Neural crest cell (in vitro differentiated cells): Measurements from ENCODE around the gene MEAK7. TPM values are rescaled to one million over a fixed set of nuclear protein-coding genes. Genes with fewer than 3 reads are reported as not detected.

ENCODE experiments used
- DNase-seq: peaks from one replicate; pipeline ENCODE4 v3.0.0; 2021; ENCODE audit warnings: low read depth, mixed read lengths, low spot score
- H3K27ac Mint-ChIP-seq: one replicate; pipeline ENCODE4 v1.8.0; 2021; ENCODE audit warnings: mild to moderate bottlenecking, mixed read lengths; ENCODE audit not compliant: unreplicated experiment
- H3K27me3 Mint-ChIP-seq: 2 replicates; pipeline ENCODE4 v1.8.0; 2021; ENCODE audit warnings: low read depth, mild to moderate bottlenecking, mixed read lengths
- H3K36me3 Mint-ChIP-seq: 2 replicates; pipeline ENCODE4 v1.8.0; 2021; ENCODE audit warnings: low read depth, mild to moderate bottlenecking, mixed read lengths
- H3K4me1 Mint-ChIP-seq: 2 replicates; pipeline ENCODE4 v1.8.0; 2021; ENCODE audit warnings: mixed read lengths
- H3K4me3 Mint-ChIP-seq: one replicate; pipeline ENCODE4 v1.8.0; 2021; ENCODE audit warnings: mild to moderate bottlenecking, mixed read lengths
- H3K9me3 Mint-ChIP-seq: 2 replicates; pipeline ENCODE4 v1.8.0; 2021; ENCODE audit warnings: mixed read lengths
- total RNA-seq: library from RNA; stranded (reverse); gene quantifications from 2 replicates; pipeline ENCODE4 v1.2.1, GENCODE V29; 2021
- TF ChIP-seq, protein P1 (sequence below): fragments of 200-600 bp; sonication (generic); conservative IDR thresholded peaks from 2 replicates; pipeline ENCODE4 v1.5.0; 2021; ENCODE audit warnings: antibody characterized with exemption, mild to moderate bottlenecking

MEAK7 gene
- total RNA-seq, 1 donor from 2014 or later, result 29.5 TPM

DNA sequence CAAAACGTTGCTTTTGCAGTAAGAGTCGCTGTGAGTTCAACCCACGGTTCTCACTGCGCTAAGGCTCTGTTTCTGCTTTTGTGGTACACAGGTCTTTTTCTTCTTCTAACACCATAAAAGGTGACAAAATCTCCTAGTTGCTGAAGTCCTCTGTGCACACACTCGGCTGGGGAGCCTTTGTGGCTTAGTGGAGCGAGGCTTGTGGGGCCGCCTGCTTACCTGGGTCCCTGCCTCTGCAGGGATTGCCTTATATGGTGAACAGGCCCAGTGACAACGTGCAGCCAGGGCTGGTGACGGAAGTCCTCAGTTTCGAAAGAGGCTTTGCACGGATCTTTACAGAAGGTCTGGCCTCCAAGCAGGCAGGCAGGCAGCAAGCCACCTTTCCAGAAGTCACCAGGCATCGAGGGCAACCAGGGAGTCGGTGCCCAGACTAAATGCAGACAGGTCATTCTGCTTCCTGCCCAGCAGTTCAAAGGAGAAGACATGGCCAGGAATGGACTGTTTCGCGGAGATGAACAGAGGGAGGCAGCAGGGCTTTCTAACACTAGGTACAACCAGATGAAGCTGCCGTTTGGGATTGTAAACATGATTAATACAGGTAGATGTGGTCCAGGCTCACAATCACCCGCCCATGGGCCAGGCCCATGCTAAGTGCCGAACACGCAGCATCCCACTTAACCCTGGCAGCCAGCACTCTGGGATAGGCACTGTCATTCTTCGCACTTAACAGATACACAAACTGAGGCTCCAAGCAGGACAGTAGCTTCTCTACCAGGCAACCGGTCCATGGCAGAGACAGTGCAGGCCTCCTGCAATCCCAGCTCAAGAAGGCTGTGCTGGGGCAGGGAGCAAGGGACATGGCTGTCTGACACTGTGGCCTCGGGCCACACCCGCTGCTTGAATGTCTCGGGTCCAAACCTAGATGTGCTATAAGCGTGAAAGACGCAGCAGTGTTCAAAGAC lies 10.7 kb upstream of the MEAK7 start:
- H3K36me3 Mint-ChIP-seq, result no peaks in the 10 kb centered on the region
- TF ChIP-seq, protein P1, sequence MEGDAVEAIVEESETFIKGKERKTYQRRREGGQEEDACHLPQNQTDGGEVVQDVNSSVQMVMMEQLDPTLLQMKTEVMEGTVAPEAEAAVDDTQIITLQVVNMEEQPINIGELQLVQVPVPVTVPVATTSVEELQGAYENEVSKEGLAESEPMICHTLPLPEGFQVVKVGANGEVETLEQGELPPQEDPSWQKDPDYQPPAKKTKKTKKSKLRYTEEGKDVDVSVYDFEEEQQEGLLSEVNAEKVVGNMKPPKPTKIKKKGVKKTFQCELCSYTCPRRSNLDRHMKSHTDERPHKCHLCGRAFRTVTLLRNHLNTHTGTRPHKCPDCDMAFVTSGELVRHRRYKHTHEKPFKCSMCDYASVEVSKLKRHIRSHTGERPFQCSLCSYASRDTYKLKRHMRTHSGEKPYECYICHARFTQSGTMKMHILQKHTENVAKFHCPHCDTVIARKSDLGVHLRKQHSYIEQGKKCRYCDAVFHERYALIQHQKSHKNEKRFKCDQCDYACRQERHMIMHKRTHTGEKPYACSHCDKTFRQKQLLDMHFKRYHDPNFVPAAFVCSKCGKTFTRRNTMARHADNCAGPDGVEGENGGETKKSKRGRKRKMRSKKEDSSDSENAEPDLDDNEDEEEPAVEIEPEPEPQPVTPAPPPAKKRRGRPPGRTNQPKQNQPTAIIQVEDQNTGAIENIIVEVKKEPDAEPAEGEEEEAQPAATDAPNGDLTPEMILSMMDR, result no peak
- H3K4me1 Mint-ChIP-seq, result peaks cover 48% of the 10 kb centered on the region
- no peak overlapping the region for H3K4me3 Mint-ChIP-seq
- no peak for DNase-seq
- H3K27ac Mint-ChIP-seq, result peak overlapping the region; percentile 95
- H3K9me3 Mint-ChIP-seq, result no peaks in the 10 kb centered on the region
- H3K27me3 Mint-ChIP-seq, result no peaks in the 10 kb centered on the region

DNA sequence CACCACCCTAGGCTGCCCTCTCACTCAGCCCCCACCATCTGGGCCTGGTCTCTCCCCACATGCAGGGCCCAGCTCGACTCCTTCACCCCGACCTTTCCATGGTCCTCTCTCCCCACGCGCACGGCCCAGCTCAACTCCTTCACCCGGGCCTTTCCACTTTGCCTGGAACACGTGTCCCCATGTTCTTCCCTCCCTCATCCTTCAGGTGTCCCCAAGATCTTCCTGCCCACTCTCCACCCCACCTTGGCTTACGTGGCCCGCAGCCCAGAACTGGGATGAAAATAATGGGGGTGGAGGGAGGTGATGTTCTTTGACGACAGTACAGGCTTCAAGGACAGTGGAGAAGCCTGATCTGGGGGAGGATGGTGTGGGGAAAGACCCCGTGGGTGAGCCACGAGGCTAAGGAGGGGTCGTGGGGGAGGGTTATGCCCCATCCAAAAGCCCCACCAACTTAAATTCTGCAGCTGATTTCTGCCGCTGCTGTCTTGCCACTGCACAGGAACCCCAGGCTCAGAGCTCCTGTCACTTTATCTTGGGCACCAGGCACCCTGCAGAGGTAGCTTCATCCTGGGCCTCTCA lies 9.9 kb upstream of the MEAK7 start:
- Mint-ChIP-seq H3K36me3 (no peaks in the 10 kb centered on the region), H3K9me3 (no peaks in the 10 kb centered on the region), H3K4me3 (no peak overlapping the region), H3K27ac (peak overlapping the region; percentile 83), H3K27me3 (no peaks in the 10 kb centered on the region), H3K4me1 (peaks cover 48% of the 10 kb centered on the region)
- no peak for DNase-seq
- TF ChIP-seq, protein P1, result no peak

DNA sequence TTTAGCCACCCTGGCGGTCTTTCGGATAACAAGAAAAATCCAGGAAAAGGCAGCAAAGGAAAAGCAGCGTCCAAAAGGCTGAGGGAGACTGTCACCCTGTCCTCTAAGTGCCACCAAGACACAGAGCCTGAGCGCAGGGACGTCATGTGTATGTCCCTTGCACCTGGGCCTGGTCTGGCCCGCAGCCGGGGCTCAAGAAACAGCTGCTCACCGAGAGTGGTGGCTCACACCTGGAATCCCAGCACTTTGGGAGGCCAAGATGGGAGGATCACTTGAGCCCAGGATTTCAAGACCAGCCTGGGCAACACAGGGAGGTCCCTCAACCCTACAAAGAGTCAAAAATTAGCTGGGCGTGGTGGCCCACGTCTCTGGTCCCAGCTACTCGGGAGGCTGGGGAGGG lies 9.2 kb upstream of the MEAK7 start:
- Mint-ChIP-seq H3K27ac (no peak overlapping the region), H3K9me3 (no peaks in the 10 kb centered on the region), H3K36me3 (no peaks in the 10 kb centered on the region), H3K4me3 (no peak overlapping the region), H3K4me1 (peaks cover 53% of the 10 kb centered on the region), H3K27me3 (no peaks in the 10 kb centered on the region)
- DNase-seq, result no peak
- TF ChIP-seq, protein P1, result no peak

DNA sequence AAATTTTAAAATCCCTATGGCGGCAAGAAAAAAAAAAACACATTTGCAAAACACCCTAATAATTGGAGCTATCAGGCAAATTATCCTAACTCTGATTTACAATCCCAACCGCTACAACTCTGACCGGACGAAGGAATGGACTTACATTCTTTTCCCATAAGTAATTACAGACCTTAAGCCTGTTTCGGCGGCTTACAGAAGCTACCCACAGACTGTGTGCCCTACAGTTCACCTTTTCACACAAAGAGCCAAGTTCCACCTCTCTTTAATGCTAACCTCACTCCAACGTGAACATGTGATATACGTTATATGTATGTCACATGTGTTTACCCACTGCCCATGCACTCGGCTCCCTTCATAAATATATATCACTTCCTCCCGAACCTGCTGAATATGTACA lies 8.7 kb upstream of the MEAK7 start:
- Mint-ChIP-seq H3K9me3 (no peaks in the 10 kb centered on the region), H3K36me3 (no peaks in the 10 kb centered on the region), H3K27me3 (no peaks in the 10 kb centered on the region), H3K27ac (no peak overlapping the region), H3K4me3 (no peak overlapping the region), H3K4me1 (peaks cover 59% of the 10 kb centered on the region)
- no peak for DNase-seq
- TF ChIP-seq, protein P1, result no peak

DNA sequence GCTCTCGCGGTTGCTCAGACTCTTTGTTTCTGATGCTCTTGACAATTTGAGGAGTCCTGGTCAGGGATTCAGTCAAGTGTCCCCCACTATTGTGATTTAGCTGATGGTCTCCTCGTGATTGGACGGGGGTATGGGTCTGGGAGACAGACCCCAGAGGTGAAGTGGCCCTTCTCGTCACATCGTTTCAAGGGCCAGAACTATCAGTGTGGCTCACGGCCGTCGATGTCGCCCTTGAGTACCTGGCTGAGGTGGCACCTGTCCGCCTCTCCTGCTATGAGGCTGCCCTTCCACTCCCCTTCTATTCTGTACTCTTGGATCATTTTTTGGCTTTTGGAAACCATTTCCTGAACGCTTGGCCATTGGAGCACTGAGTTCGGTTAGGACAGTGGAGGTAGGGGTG lies 7.4 kb upstream of the MEAK7 start:
- H3K4me3 Mint-ChIP-seq, result no peak overlapping the region
- TF ChIP-seq, protein P1, result no peak
- H3K36me3 Mint-ChIP-seq, result no peaks in the 10 kb centered on the region
- no peaks in the 10 kb centered on the region for H3K9me3 Mint-ChIP-seq
- DNase-seq, result no peak
- H3K27ac Mint-ChIP-seq, result no peak overlapping the region
- no peaks in the 10 kb centered on the region for H3K27me3 Mint-ChIP-seq
- peaks cover 60% of the 10 kb centered on the region for H3K4me1 Mint-ChIP-seq
